Peyer's patch (tissue), 4 donors: ENCODE measurements around the gene CGRRF1.

Source experiments
- POLR2A ChIP-seq, 2 donors: fragments of 450-650 bp; IDR thresholded peaks; one replicate each; pipeline ENCODE4 v1.5.1; 2017; ENCODE audit warnings: antibody characterized with exemption in 2 of 2, mild to moderate bottlenecking in 2 of 2, moderate library complexity in 2 of 2
- TF ChIP-seq, protein P1 (sequence below), 6 experiments: fragments of 450-650 bp in 4 of 6; fragments of 200-600 bp in 2 of 6; sonication (generic) in 1 of 6; IDR thresholded peaks; one replicate each; pipeline ENCODE4 v1.5.1; 2017 to 2019; ENCODE audit warnings: antibody characterized with exemption in 6 of 6, mild to moderate bottlenecking in 3 of 6, moderate library complexity in 1 of 6

DNA sequence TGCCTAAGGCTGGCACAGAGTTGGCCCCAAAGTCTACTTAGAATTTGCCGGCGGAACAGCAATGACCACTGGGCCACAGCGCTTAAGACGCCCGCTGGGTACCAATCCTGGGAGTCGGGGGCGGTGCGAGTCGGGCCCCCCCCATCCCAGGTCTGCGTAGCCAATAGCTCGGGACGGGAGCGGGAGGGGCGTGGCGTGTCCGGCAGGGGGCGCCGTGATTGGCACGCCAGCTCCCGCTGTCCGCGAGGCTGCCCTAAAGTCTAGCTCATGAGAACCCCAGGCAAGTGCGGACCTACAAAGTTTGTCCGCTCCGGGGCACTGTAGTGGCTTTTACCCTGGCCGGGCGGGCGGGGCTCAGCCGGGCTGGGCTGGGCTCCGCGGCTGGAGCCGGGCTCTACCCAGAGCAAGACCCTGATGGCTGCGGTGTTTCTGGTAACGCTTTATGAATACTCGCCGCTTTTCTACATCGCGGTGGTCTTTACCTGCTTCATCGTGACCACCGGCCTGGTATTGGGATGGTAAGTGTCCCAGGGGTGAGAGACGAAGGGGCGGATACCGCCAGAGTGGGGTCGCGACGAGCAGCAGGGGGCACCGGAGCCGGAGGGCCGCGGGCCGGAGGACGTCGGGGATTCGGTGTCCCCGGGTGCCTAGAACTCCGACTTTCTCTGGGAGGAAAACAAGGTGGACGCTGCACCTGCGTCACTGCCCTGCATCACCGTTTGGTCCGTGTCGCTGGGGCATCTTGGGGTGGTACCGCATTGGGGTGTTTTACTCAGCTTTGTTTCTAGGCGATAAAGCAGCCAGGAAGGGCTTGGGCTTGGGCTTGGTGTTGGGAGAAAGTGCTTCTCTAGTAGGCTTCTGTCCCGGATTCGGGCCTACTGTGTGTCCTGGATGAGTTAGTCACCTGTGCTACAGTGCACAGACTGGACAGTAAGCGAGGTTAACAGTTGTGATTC is at the start of gene CGRRF1:
- TF ChIP-seq, protein P1, sequence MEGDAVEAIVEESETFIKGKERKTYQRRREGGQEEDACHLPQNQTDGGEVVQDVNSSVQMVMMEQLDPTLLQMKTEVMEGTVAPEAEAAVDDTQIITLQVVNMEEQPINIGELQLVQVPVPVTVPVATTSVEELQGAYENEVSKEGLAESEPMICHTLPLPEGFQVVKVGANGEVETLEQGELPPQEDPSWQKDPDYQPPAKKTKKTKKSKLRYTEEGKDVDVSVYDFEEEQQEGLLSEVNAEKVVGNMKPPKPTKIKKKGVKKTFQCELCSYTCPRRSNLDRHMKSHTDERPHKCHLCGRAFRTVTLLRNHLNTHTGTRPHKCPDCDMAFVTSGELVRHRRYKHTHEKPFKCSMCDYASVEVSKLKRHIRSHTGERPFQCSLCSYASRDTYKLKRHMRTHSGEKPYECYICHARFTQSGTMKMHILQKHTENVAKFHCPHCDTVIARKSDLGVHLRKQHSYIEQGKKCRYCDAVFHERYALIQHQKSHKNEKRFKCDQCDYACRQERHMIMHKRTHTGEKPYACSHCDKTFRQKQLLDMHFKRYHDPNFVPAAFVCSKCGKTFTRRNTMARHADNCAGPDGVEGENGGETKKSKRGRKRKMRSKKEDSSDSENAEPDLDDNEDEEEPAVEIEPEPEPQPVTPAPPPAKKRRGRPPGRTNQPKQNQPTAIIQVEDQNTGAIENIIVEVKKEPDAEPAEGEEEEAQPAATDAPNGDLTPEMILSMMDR (IDR thresholded peaks at IDR 0.05): peak; percentile 72 to 87 (median 77)
- TF ChIP-seq POLR2A (IDR thresholded peaks at IDR 0.05): peak; percentile 59 to 67
